NCI-H2196 (cell line): ENCODE results near the gene FMNL2.
A peak's percentile ranks its signal among the peaks of the same experiment; 100 is the strongest.

Experiments used
- DNase-seq: peaks from one replicate; lab custom pipeline; 2025; ENCODE audit not compliant: unreplicated experiment; lab: John Stamatoyannopoulos, UW

Gene FMNL2

DNA sequence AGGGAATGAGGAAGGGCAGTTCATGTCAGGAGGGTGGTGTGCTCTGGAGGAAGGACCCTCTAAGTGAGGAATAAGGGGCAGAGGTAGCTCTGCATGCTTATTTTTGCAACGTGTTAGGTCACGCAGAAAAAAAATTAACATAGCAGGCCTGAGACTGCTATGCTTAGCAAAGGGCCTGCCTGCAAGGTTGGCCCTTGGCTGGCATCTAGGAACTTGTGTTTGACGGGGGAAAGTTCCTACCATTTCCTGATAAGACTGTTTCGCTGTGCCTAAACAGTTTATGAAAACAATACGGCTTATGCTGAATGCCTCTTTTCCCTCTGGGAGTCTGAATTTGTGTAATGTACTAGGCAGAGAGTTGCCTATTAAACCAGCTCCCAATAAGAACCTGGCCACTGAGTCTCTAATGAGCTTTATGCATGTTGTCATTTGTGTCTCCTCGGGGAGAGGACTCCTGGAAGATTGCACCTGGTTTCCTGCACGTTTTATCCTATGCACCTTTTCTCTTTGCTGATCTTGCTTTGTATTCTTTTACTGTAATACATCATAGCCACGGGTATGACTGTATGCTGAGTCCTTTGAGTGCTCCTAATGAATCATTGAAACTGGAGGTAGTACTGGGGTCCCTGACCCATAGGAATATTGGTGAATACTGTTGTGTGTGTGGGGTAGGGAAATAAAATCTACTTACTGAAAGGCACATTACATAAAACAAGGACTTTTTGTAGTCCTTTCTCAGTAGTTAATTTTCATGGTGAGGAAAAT is 213.3 kb downstream of the FMNL2 start:
- DNase-seq, result no peak

DNA sequence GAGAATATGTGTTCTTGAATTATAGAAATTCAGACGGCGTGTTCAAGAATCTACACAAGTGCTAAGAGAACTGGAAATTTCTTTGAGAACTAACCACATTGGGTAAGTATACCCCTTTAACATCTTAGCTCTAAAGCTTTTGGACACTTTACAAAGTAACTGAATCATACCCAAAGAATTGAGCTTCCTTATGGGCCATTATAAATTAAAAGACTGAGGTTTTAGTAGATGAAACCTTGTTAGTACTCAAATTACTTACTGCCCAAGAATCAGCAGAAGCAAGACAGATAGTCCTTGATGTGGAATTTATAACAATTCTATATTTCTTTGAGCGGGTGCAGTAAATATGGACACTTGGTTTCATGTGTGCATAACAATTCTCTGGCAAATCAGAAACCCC is 214.0 kb downstream of the FMNL2 start:
- no peak for DNase-seq

DNA sequence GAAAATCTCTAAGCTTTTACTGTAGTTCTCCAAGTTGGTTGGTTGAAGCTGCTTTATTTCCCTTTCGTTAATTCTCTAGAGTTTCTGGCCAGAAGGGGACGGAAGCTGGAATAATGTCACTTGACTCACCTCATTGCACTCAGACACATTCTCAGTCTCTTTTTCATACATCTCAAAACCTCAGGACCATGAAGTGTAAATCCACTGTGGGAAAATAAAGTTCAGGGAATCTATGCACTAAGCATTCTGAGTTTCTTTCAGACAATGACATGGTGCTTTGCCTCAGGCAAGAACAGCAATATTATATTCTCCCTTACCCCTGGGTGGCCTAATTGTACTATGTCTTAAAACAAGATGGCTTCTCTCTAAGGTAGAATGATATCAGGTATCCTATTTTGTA is 214.4 kb downstream of the FMNL2 start:
- DNase-seq, result no peak

DNA sequence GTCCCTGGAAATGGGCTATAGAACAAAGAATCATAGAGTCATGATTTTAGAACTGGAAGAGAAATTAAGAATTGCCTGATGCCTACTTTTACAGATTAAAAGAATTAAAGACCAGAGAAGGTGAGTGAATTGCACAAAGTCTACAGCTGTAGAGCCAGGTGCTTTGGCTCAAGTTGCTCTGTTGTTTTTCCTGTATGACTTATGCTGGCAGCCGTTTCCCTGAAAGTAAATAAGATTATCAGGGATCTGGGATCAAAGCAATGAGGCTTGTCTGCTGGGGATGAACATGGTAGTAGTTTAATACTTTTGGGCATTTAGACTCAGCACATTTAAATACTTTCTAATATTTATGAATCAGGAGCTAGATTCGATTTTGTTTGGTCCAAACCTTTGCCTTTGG is 215.4 kb downstream of the FMNL2 start:
- DNase-seq, result peak; percentile 7

DNA sequence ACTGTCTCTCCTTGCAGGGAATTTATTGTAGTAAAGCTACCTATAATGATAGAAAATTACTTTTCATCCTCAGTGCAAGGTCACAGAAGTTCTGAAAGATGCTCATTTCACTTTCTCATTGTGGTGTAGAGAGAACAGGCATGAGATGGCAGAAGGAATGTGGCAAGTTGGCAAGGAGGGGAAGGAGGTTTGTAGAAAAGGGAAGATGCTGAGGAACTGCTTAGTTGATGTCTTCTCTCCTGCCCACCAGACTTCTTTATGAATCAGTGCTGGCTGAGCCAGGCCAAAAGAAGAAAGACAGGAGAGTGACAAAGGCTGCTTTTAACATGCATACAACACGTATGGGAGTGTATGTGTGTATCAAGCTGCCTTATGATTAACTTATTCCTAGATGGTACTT is 217.9 kb downstream of the FMNL2 start:
- no peak for DNase-seq

DNA sequence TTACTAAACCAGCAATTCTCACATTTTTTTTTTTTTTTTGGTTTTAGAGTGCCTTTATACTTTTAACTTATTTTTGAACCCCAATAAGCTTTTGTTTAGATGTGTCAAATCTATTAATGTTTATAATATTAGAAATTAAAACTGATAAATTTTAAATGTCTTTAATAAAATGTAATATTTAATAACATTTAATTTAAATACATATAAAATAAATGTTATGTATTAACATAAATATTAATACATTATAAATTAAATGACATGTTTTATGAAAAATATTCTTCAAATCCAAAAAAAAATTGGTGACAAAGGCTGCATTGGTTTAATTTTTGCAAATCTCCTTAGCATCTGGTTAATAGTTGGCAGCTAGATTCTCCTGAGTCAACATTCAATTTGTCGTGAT is 218.5 kb downstream of the FMNL2 start:
- no peak for DNase-seq

DNA sequence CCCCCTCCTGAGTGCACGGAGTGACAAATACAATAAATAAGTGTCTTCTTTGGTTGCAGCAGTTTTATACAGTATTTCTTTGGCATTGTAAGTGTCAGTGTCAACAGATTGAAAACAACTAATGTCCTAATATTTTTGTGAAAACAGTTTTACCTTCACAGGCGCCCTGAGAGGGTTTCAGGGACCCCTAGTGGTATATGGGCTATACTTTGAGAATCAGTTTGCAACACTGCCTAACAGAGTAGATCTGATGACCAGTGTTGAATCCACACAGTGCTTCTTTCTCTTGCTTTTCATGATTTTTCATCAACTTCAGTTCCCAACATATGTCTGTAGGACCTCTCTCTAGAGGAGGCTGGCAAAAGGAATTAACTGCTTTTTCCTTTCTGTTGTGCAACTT is 220.1 kb downstream of the FMNL2 start:
- no peak for DNase-seq

DNA sequence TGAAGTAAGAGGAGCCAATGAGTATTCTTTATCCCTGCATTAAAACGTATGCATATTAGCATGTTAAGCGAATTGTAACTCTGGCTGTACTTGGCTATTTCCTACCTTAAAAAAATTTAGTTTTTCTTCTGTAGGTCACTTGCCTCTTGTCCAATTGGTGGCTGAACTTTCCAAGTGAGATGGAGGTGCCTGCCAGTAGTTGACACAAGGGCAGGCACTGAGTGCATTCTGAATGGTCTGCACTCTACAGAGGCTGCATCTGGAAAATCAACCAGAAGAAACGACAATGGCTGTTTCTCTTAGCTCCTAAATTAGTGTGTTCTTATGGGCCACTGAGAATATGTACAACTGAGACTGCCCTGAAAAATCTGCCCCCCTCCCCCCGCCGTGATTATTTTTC is 221.5 kb downstream of the FMNL2 start:
- DNase-seq, result no peak

DNA sequence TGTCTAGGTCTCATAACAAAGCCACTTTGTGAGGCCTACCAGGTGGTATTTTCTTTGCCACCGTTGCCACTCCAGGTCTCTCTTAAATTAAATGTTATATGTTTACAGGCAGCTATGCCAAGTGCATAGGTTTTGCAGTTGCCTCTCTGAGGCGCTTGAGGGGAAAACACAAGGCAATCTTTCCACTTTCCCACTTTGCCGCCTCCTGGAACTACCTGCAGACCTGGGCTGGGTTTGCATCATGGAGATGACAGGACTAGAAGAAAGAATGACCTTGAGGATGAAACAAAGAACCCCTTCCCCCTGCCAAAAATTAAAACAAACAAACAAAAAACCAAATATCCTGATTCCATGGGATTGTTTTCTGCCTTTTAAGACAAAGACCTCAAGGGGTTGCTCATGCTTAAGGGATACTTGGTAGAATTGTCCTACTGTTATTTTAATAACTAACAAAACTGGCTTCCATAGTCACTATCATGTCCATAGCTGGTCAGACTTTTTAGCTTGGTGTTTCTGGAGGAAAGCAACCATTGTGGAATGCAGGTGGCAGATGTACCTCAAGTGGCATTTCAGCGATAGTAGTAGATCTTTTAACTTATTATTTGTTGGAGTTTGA is 222.4 kb downstream of the FMNL2 start:
- no peak for DNase-seq

DNA sequence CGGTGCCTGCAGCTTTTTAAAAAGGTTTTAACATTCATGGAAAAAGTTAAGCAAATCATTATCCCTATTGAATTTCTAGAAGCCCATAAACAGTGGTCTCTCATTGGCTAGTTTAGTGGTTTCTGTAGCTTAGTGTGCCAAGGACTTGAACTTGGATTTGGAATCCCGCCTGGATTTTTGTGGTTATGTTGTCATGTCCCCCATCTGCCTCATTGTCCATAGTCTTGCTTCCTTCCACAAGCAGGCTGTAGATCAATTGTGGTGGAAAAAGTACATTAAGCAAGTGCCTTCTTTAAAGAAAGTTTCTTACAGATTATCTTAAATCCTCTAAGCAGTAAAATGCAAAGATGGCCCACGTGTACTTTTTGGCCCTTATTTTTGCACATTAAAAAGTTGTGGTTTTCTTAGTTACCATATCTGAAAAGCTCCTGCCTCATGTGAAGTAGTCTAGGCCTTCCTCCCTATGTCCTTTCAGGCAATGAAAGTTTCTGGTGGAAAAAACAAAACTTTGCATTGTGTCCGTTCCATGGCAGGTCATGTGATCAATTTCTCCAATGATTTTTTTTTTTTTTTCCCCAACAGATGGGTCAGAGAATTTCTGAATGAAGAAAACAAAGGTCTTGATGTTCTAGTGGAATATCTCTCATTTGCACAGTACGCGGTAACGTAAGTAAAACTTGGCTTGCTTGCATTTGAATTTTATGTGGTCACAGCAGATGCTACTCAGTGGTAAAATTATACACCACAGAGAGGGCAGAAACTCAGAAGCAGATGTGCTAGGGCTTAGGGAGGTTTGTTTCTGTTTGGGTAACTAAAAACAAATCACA is 223.4 kb downstream of the FMNL2 start:
- no peak for DNase-seq

DNA sequence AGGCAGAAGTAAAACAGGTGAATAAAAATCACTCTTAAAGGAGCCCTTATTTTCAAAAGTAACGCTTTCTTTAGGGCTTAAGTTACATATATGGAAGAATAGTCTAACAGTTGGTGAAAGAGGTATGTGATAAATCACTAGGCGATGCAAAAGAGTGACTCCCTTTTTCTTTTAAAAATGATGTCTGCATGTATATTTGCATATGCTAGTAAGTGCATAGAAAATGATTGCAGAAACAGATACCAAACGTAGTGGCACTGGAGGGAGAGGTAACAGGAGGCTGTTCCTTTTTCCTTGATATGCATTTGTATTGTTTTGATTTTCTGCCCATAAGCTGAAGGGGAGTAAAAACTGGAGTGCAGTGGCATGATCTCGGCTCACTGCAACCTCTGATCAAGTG is 224.0 kb downstream of the FMNL2 start:
- DNase-seq, result no peak

DNA sequence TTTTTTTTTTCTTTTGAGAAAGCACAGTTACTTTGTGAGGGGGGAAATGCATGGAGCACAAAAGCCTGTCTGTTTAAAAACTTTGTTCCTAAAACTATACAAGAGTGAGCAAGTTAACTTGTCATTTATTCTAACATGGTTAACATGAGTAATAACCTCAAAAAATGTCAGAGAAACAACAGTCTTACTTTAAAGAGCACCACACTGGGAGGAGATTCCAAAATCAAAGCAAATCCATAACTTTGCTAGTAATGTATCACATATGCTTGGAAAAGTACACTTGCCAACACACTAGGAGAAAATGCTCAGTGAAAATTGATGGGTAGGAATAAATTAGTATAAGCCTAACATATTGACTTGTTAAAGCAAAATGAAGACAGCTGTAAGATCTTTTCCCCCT is 225.2 kb downstream of the FMNL2 start:
- DNase-seq, result no peak

DNA sequence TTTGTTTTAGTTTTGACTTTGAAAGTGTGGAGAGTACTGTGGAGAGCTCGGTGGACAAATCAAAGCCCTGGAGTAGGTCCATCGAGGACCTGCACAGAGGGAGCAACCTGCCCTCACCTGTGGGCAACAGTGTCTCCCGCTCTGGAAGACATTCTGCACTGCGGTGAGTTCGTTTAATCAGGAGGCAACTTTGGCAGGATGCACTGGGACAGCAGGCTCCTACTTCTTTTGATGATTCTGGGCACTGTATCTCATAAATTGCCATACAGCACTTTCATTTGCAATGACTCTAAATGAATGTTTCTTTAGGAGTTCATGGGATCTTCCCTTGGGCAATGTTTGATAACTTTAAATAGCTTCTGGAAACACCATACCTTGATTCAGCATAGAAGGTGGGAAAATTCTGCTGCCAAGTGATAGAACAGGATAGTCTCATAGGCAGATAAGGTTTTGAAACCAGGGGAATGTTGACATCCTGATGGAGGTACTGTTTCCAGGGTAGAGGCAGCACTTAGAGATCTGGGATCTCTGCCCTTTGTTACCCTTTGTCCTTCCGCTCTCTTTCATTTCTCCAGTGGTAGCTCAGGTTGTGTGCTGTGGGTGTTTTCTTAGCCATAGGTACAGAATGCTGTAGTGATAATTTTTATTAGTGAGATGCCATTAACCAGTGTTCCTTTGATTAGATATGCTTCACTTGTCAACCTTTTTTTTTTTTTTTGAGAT is 226.1 kb downstream of the FMNL2 start:
- no peak for DNase-seq

DNA sequence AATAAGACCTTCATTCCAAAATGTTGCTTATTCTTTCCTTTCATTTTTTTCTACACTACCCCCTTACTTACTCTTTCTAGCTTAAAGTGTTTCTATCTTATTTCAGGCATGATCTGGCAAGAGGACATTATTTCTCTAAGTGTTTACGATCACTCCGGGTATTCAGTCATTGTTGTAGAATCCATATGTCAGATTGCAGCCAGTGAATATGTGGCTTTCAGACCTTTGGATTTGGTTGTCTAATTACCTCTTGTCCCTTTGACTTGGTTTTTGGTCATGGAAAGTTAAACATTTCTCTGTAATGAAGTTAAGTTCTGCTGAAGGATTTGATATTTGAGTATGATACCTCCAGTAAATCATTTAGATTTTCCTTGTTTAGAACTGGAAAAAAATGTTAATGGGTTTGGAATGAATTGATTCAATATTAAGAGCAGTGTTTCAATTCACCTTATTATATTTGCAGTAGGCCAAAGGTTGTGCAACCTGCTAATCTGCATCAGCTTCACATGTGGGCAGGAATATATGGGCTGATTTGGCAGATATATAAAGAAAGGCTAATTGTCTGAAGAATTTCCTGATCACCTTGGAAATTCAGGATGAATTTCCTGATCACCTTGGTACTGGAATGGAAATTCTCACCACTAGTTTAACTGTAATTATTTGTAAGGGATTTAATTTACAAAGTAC is 227.4 kb downstream of the FMNL2 start:
- no peak for DNase-seq

DNA sequence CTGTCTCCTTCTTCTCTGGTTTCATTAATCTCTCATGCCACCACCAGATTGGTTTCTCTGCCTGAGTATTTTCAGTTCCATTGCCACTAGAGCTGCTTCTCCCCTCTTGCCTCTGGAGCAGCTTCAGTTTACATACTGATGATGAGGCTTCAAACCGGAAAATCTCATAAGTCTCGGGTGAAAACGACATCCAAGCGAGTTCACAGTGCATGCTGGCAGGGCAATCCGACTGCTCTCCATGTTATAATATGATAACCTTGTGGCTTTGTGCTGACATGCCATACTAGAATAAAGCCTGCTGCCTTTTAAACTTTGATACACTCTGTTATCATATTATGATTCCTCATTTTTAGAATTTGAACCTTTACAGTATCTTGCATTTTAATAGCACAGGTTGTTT is 228.8 kb downstream of the FMNL2 start:
- DNase-seq, result no peak

DNA sequence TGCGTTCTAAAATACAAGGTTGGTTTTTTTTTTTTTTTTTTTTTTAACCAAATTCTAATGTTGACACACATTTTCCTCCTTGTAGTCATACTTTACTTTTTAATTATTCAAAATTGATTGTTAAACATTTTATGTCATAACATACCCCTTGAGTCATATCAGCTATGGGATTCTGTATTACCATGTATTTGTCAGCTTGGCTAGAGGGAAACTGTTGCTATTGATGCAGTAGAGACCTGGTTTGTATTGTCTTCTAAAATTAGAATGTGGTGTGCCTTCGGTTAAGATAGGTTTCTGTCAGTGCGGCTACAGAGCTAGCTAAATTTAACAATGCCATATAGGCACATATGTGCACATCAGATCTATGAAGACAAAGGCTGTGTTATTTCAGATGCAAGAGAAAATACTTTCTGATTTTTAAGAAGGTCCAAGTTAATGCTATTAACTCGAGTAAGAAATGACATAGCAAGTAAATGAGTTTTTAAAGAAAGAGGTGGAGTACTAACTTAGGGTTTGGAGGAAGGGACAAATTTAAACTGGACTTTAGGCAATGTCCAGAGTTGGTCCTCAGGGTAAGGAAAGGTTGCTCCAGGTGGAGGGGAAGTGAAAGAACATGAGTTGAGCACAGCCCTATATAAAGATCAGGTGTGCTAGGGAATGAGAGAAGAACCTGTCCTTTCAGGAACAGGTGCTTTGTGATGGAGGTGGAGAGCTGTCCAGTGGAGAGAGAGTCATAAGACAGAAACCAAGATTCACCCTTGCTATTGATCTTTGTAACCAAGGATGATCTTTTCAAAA is 230.0 kb downstream of the FMNL2 start:
- DNase-seq, result no peak

DNA sequence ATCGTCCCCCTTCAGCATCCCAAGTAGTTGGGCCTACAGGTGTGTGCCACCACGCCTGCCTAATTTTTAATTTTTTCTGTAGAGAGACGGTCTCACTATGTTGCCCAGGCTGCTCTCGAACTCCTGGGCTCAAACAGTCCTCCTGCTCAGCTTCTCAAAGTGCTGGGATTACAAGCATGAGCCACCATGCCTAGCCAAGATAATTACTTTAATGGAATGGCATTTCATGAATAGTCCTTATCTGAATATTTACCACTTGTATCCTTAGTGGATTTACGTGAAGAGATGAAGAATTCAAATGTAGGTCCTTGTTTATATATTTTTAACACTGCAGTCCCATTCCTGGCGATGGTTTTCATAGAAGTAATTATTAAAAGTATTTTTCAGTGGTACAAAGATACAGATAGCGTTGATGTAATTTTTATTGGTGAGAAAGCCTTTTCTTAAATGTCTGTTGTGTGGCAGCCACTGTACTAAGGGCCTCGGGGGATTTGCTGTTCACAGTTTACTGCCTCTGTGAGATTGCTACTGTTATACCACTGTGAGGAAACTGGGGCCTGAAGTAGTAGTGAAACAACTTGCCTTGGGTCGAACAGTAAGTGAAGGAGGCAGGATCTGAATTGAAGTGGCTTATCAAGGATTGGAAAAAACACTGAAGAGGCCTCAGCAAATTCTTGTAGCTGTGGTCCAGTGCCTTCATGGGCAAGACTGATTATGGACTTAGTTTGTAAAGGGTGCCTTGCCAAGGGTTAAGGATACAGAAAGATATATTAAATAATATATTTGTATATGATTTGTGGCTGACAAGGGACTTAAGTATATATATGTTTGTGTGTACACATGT is 231.1 kb downstream of the FMNL2 start:
- DNase-seq, result no peak

DNA sequence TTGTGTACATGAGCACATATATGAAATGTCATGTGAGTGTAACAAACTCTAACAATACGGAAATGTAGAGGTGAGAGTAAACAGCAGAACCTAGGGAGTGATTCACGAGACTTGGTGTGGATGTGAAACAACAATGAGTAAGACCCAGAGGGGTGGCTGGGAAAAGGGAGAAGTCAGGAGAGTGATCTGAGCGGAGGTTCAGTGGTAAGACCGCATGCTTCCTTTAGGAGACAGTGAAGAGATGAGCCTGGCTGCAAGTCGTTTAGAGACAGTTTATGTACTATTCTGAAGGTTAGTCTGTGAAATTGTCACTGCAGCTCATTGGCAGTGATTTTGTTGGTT is 231.7 kb downstream of the FMNL2 start:
- no peak for DNase-seq

DNA sequence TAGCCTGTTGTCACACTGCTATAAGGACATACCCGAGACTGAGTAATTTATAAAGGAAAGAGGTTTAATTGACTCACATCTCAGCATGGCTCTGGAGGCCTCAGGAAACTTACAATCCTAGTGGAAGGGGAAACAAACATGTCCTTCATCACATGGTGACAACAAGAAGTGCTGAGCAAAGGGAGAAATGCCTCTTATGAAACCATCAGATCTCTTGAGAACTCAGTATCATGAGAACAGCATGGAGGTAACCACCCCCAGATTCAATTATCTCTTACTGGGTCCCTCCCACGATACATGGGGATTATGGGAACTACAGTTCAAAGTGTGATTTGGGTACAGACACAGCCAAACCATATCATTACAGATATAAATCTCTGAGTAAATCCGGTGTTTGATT is 233.6 kb downstream of the FMNL2 start:
- DNase-seq, result no peak
